H9 (cell line): ENCODE data around the gene MPST. TPM values are rescaled to one million over a fixed set of nuclear protein-coding genes. Genes with fewer than 3 reads are reported as not detected.
A peak's percentile ranks its signal among the peaks of the same experiment; 100 is the strongest.

Source experiments
- DNase-seq: peaks from one replicate; pipeline ENCODE4 v3.0.0-alpha.2; 2017
- H2AFZ ChIP-seq: one replicate; pipeline ENCODE4 v1.6.1; 2013; ENCODE audit warnings: mild to moderate bottlenecking, low read length, control low read depth, moderate library complexity
- H2AK5ac ChIP-seq: 2 replicates; pipeline ENCODE4 v1.6.1; 2013; ENCODE audit warnings: low read length, control low read depth, mixed read lengths; ENCODE audit not compliant: insufficient read length
- H2BK120ac ChIP-seq: one replicate; pipeline ENCODE4 v1.6.1; 2013; ENCODE audit warnings: low read depth, mild to moderate bottlenecking, low read length, control low read depth, inconsistent platforms; ENCODE audit not compliant: poor library complexity, severe bottlenecking
- H2BK12ac ChIP-seq: 2 replicates; pipeline ENCODE4 v1.6.1; 2013; ENCODE audit warnings: low read length, control low read depth, mixed read lengths, low read depth; ENCODE audit not compliant: insufficient read length
- H2BK15ac ChIP-seq: 2 replicates; pipeline ENCODE4 v1.6.1; 2013; ENCODE audit warnings: low read depth, low read length, control low read depth
- H2BK20ac ChIP-seq: one replicate; pipeline ENCODE4 v1.6.1; 2013; ENCODE audit warnings: low read depth, mild to moderate bottlenecking, low read length, control low read depth, inconsistent platforms; ENCODE audit not compliant: poor library complexity, severe bottlenecking
- H2BK5ac ChIP-seq: 2 replicates; pipeline ENCODE4 v1.6.1; 2013; ENCODE audit warnings: low read length, control low read depth, mixed read lengths; ENCODE audit not compliant: insufficient read length
- H3K14ac ChIP-seq: 2 replicates; pipeline ENCODE4 v1.6.1; 2013; ENCODE audit warnings: low read length, control low read depth; ENCODE audit not compliant: insufficient read depth
- H3K18ac ChIP-seq: 2 replicates; pipeline ENCODE4 v1.6.1; 2013; ENCODE audit warnings: low read depth, mild to moderate bottlenecking, mixed read lengths, low read length, control low read depth; ENCODE audit not compliant: insufficient read length
- H3K23ac ChIP-seq: 2 replicates; pipeline ENCODE4 v1.6.1; 2013; ENCODE audit warnings: low read length, control low read depth, mixed read lengths, low read depth; ENCODE audit not compliant: insufficient read length
- H3K23me2 ChIP-seq: 2 replicates; pipeline ENCODE4 v1.6.1; 2013; ENCODE audit warnings: low read depth, mild to moderate bottlenecking, mixed read lengths, low read length, control low read depth; ENCODE audit not compliant: insufficient read length, poor library complexity, severe bottlenecking
- H3K27ac ChIP-seq: 2 replicates; pipeline ENCODE4 v1.5.1; 2013; ENCODE audit warnings: low read length, control low read depth, mixed read lengths, low read depth; ENCODE audit not compliant: insufficient read length
- H3K27me3 ChIP-seq: 2 replicates; pipeline ENCODE4 v1.6.1; 2013; ENCODE audit warnings: low read length, control low read depth, inconsistent platforms; ENCODE audit not compliant: insufficient read depth
- H3K4ac ChIP-seq: 2 replicates; pipeline ENCODE4 v1.6.1; 2013; ENCODE audit warnings: low read depth, mild to moderate bottlenecking, control low read depth, inconsistent platforms, low read length, moderate library complexity
- H3K4me1 ChIP-seq: 2 replicates; pipeline ENCODE4 v1.6.1; 2013; ENCODE audit warnings: low read length, control low read depth, inconsistent platforms; ENCODE audit not compliant: insufficient read depth
- H3K4me2 ChIP-seq: 2 replicates; pipeline ENCODE4 v1.6.1; 2013; ENCODE audit warnings: low read length, control low read depth, mixed read lengths; ENCODE audit not compliant: insufficient read length, insufficient read depth
- H3K56ac ChIP-seq: 2 replicates; pipeline ENCODE4 v1.6.1; 2013; ENCODE audit warnings: low read depth, mild to moderate bottlenecking, mixed read lengths, low read length, control low read depth; ENCODE audit not compliant: insufficient read length
- H3K79me1 ChIP-seq: 2 replicates; pipeline ENCODE4 v1.6.1; 2013; ENCODE audit warnings: low read depth, mild to moderate bottlenecking, moderate library complexity, low read length, control low read depth, inconsistent platforms; ENCODE audit not compliant: insufficient read depth, poor library complexity, severe bottlenecking
- H3K79me2 ChIP-seq: 2 replicates; pipeline ENCODE4 v1.6.1; 2013; ENCODE audit warnings: low read length, control low read depth, inconsistent platforms; ENCODE audit not compliant: insufficient read depth
- H3K9ac ChIP-seq: 2 replicates; pipeline ENCODE4 v1.6.1; 2013; ENCODE audit warnings: low read length, control low read depth, mixed read lengths; ENCODE audit not compliant: insufficient read length; ENCODE audit errors: extremely low read depth
- H3K9me3 ChIP-seq: one replicate; pipeline ENCODE4 v1.6.1; 2013; ENCODE audit warnings: low read depth, low read length, inconsistent platforms; ENCODE audit not compliant: control insufficient read depth
- H3T11ph ChIP-seq: one replicate; pipeline ENCODE4 v1.6.1; 2013; ENCODE audit warnings: mild to moderate bottlenecking, low read length, control low read depth, inconsistent platforms
- H4K20me1 ChIP-seq: one replicate; pipeline ENCODE4 v1.6.1; 2013; ENCODE audit not compliant: control insufficient read depth, insufficient read length, insufficient read depth
- H4K5ac ChIP-seq: 2 replicates; pipeline ENCODE4 v1.6.1; 2013; ENCODE audit warnings: low read depth, mild to moderate bottlenecking, mixed read lengths, low read length, control low read depth; ENCODE audit not compliant: insufficient read length
- H4K8ac ChIP-seq: replicated peaks from 2 replicates; pipeline ENCODE4 v1.6.1; 2013; ENCODE audit warnings: low read length, control low read depth, mixed read lengths, low read depth; ENCODE audit not compliant: insufficient read length
- H4K91ac ChIP-seq: 2 replicates; pipeline ENCODE4 v1.6.1; 2013; ENCODE audit warnings: low read depth, mild to moderate bottlenecking, moderate library complexity, mixed read lengths, low read length, control low read depth; ENCODE audit not compliant: insufficient read length
- H3K27ac Mint-ChIP-seq, 3 experiments: 2 replicates in 2 of 3; 3 replicates in 1 of 3; pipeline ENCODE4 v1.8.0; 2020 to 2021; ENCODE audit warnings: mixed read lengths in 3 of 3, mild to moderate bottlenecking in 1 of 3, moderate library complexity in 1 of 3
- H3K27me3 Mint-ChIP-seq: 2 replicates; pipeline ENCODE4 v1.8.0; 2021; ENCODE audit warnings: low read depth, mild to moderate bottlenecking, moderate library complexity, mixed read lengths
- H3K36me3 Mint-ChIP-seq, 3 experiments: 2 replicates in 2 of 3; 3 replicates in 1 of 3; pipeline ENCODE4 v1.8.0; 2020 to 2021; ENCODE audit warnings: low read depth in 3 of 3, mixed read lengths in 3 of 3; ENCODE audit not compliant: insufficient read depth in 1 of 3
- H3K4me1 Mint-ChIP-seq, 2 experiments: 2 replicates each; pipeline ENCODE4 v1.8.0; 2020; ENCODE audit warnings: mixed read lengths in 2 of 2
- H3K4me3 Mint-ChIP-seq, 2 experiments: 2 replicates in 1 of 2; 3 replicates in 1 of 2; pipeline ENCODE4 v1.8.0; 2020 to 2021; ENCODE audit warnings: mild to moderate bottlenecking in 2 of 2, mixed read lengths in 2 of 2, moderate library complexity in 1 of 2
- H3K9me3 Mint-ChIP-seq, 2 experiments: 2 replicates in 1 of 2; 3 replicates in 1 of 2; pipeline ENCODE4 v1.8.0; 2020; ENCODE audit warnings: mild to moderate bottlenecking in 2 of 2, mixed read lengths in 2 of 2, moderate library complexity in 1 of 2
- WGBS: extraction: QIAGEN DNeasy Blood & Tissue Kit; methylation state at CpG from one replicate; pipeline ENCODE4 v1.1.7; 2013; ENCODE audit warnings: missing lambda C conversion rate, low lambda C conversion rate, mixed read lengths; ENCODE audit not compliant: insufficient read length; ENCODE audit errors: extremely low coverage; 5-methylcytosine and 5-hydroxymethylcytosine counted together
- total RNA-seq: library from RNA; stranded (reverse); gene quantifications from 2 replicates; pipeline ENCODE4 v1.2.1, GENCODE V29; 2021
- TF ChIP-seq, protein P1 (sequence below): fragments of 200-600 bp; sonication (generic); conservative IDR thresholded peaks from 3 replicates; pipeline ENCODE4 v1.8.0; 2021; ENCODE audit warnings: antibody characterized with exemption, mild to moderate bottlenecking

Gene MPST
- total RNA-seq, 1 experiment from 2014 or later: 70.5 TPM

DNA sequence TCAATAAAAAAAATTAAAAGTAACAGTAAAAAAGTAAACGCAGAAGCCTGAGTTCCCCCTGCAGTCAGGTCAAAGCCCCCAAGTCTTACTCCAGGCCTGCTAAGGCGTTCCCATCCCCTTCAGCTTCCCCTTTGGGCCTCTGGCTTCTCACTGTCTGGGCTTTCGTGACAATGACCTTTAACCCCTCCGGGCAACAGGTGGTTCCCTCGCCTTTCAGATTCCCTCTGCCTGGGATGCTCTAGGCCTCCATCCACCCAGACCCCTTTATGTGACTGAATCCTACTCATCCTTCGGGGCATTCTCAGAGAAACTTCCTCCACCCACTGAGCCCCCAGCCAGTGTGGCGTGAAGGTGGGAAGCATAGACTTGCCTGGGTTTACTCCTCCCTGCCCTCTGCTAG lies 8.0 kb downstream of the MPST start:
- no peak overlapping the region for H4K91ac ChIP-seq
- no peak overlapping the region for H4K5ac ChIP-seq
- H3K9me3 Mint-ChIP-seq: no peaks in the 10 kb centered on the region
- H2BK120ac ChIP-seq: no peak overlapping the region
- H3K4me1 ChIP-seq: no peaks in the 10 kb centered on the region
- no peak overlapping the region for H2AFZ ChIP-seq
- H3K27me3 Mint-ChIP-seq: no peaks in the 10 kb centered on the region; the same call in 1 of the 2 replicates
- no peak overlapping the region for H2BK12ac ChIP-seq
- no peaks in the 10 kb centered on the region for H3K23me2 ChIP-seq
- H3K9ac ChIP-seq: no peak overlapping the region
- H3K27ac ChIP-seq: no peak overlapping the region
- H3K4me2 ChIP-seq: no peak overlapping the region
- WGBS: no CpG with 5 or more reads among the region's 7 CpGs
- no peaks in the 10 kb centered on the region for H3K27me3 ChIP-seq
- H3K56ac ChIP-seq: no peak overlapping the region
- H2BK20ac ChIP-seq: no peak overlapping the region
- no peak overlapping the region for H2BK15ac ChIP-seq
- peaks cover 16 to 53% (median 50%) of the 10 kb centered on the region in 3 experiments; a peak in 6 of 7 replicates for H3K36me3 Mint-ChIP-seq
- TF ChIP-seq, protein P1, sequence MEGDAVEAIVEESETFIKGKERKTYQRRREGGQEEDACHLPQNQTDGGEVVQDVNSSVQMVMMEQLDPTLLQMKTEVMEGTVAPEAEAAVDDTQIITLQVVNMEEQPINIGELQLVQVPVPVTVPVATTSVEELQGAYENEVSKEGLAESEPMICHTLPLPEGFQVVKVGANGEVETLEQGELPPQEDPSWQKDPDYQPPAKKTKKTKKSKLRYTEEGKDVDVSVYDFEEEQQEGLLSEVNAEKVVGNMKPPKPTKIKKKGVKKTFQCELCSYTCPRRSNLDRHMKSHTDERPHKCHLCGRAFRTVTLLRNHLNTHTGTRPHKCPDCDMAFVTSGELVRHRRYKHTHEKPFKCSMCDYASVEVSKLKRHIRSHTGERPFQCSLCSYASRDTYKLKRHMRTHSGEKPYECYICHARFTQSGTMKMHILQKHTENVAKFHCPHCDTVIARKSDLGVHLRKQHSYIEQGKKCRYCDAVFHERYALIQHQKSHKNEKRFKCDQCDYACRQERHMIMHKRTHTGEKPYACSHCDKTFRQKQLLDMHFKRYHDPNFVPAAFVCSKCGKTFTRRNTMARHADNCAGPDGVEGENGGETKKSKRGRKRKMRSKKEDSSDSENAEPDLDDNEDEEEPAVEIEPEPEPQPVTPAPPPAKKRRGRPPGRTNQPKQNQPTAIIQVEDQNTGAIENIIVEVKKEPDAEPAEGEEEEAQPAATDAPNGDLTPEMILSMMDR: no peak
- H4K8ac ChIP-seq: no peak overlapping the region
- H2BK5ac ChIP-seq: no peak overlapping the region
- H3K4me1 Mint-ChIP-seq: peaks cover 24 to 28% of the 10 kb centered on the region in 2 experiments
- no peaks in the 10 kb centered on the region for H3K79me2 ChIP-seq
- H3K14ac ChIP-seq: no peak overlapping the region
- no peak overlapping the region for H3K4me3 Mint-ChIP-seq
- DNase-seq: no peak
- H3K79me1 ChIP-seq: no peaks in the 10 kb centered on the region
- no peak overlapping the region for H3K4ac ChIP-seq
- peak overlapping the region in 1 of 3 experiments; percentile 81; a peak in 1 of 7 replicates for H3K27ac Mint-ChIP-seq
- no peak overlapping the region for H3T11ph ChIP-seq
- no peak overlapping the region for H3K23ac ChIP-seq
- peaks cover 3% of the 10 kb centered on the region for H4K20me1 ChIP-seq
- no peaks in the 10 kb centered on the region for H3K9me3 ChIP-seq
- H3K18ac ChIP-seq: no peak overlapping the region
- no peak overlapping the region for H2AK5ac ChIP-seq
